NT2/D1 (cell line): ENCODE measurements around the gene C2CD2.

Source experiments
- SUZ12 ChIP-seq: IDR thresholded peaks from 2 replicates; pipeline ENCODE4 v1.6.1; 2011; ENCODE audit not compliant: insufficient read length, insufficient read depth; ENCODE audit errors: extremely low read depth
- YY1 ChIP-seq: IDR thresholded peaks from 2 replicates; pipeline ENCODE4 v1.6.1; 2011; ENCODE audit not compliant: insufficient read length, insufficient read depth
- ZNF274 ChIP-seq: IDR thresholded peaks from 2 replicates; pipeline ENCODE4 v1.6.1; 2011; ENCODE audit warnings: mild to moderate bottlenecking, low read depth, low read length

DNA sequence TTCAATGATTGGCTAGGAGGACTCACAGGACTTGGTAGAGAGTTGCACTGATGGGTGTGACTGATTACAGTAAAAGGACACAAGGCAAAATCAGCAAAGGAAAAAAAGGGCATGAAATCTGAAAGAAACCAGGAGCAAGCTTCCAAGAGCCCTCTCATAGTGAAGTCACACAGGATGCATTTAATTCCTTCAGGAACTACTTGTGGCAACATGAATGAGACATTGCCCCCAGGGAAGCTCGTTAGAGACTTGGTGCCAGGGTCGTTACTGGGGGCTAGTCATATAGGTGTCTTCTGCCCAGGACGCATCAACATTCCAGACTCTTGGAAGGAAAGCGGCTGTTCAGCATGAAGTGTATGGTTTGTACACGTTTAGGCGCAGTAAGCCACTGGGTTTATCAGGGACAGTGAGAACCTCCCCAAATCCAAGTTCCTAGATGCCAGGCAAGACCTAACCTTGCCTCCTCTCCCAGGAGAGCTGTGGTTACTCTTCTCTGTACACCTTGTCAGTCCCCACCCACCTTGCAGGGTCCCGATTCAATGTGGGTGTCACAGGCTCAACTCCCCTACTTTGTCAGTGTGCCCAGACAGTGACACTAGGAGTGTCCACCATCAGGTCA is 26.0 kb upstream of the C2CD2 start:
- TF ChIP-seq YY1, result no peak
- TF ChIP-seq ZNF274, result no peak
- no peak for TF ChIP-seq SUZ12
